Activated T-helper 17 cell treated with anti-CD3 and anti-CD28 coated beads, Interleukin-2, amount 50 U/mL, for 72 hours (primary cell): ENCODE measurements around the gene ORC1. TPM values are rescaled to one million over a fixed set of nuclear protein-coding genes. Genes with fewer than 3 reads are reported as not detected.

Experiments used
- ATAC-seq: fragments of 150-1000 bp; cut with Tn5 transposase; replicated peaks from 2 replicates; pipeline ENCODE4 v1.10.0; 2021; ENCODE audit warnings: mild to moderate bottlenecking, moderate library complexity
- H3K27ac Mint-ChIP-seq: one replicate; pipeline ENCODE4 v1.8.0; 2022; ENCODE audit warnings: mixed read lengths
- H3K27me3 Mint-ChIP-seq: one replicate; pipeline ENCODE4 v1.8.0; 2022; ENCODE audit warnings: mixed read lengths
- H3K36me3 Mint-ChIP-seq: one replicate; pipeline ENCODE4 v1.8.0; 2022; ENCODE audit warnings: low read depth, mild to moderate bottlenecking, mixed read lengths
- H3K4me1 Mint-ChIP-seq: one replicate; pipeline ENCODE4 v1.8.0; 2022; ENCODE audit warnings: mixed read lengths
- H3K4me3 Mint-ChIP-seq: one replicate; pipeline ENCODE4 v1.8.0; 2022; ENCODE audit warnings: mild to moderate bottlenecking, mixed read lengths
- H3K9me3 Mint-ChIP-seq: one replicate; pipeline ENCODE4 v1.8.0; 2022; ENCODE audit warnings: mixed read lengths
- total RNA-seq, 2 donors: library from RNA; stranded (reverse); gene quantifications; one replicate each; pipeline ENCODE4 v1.2.3, GENCODE V29; 2022

The ORC1 gene
- total RNA-seq, 2 donors from 2014 or later = 38.6 to 45.3 TPM

- ATAC-seq = no peak
- H3K27ac Mint-ChIP-seq = peak overlapping the region; percentile 99
- peaks cover 11% of the 10 kb centered on the region for H3K4me1 Mint-ChIP-seq
- H3K27me3 Mint-ChIP-seq = no peaks in the 10 kb centered on the region
- peak overlapping the region; percentile 99 for H3K4me3 Mint-ChIP-seq
- peaks cover 36% of the 10 kb centered on the region for H3K36me3 Mint-ChIP-seq
- H3K9me3 Mint-ChIP-seq = no peaks in the 10 kb centered on the region
Measured at GRCh38 chr1:52365071-52365745, 39.0 kb downstream of the ORC1 start.

- peaks cover 11% of the 10 kb centered on the region for H3K4me1 Mint-ChIP-seq
- ATAC-seq = no peak
- H3K9me3 Mint-ChIP-seq = no peaks in the 10 kb centered on the region
- H3K27ac Mint-ChIP-seq = peak overlapping the region; percentile 99
- H3K36me3 Mint-ChIP-seq = peaks cover 43% of the 10 kb centered on the region
- H3K4me3 Mint-ChIP-seq = peak overlapping the region; percentile 99
- H3K27me3 Mint-ChIP-seq = no peaks in the 10 kb centered on the region
Measured at GRCh38 chr1:52364235-52364839, 39.9 kb downstream of the ORC1 start.

- H3K36me3 Mint-ChIP-seq = peaks cover 80% of the 10 kb centered on the region
- H3K4me3 Mint-ChIP-seq = no peak overlapping the region
- H3K9me3 Mint-ChIP-seq = no peaks in the 10 kb centered on the region
- H3K27ac Mint-ChIP-seq = no peak overlapping the region
- H3K27me3 Mint-ChIP-seq = no peaks in the 10 kb centered on the region
- H3K4me1 Mint-ChIP-seq = peaks cover 11% of the 10 kb centered on the region
- no peak for ATAC-seq
Measured at GRCh38 chr1:52360595-52360968, 43.6 kb downstream of the ORC1 start.

GRCh38 chr1:52359676-52360594 is 44.3 kb downstream of the ORC1 start:
- ATAC-seq = no peak
- no peaks in the 10 kb centered on the region for H3K27me3 Mint-ChIP-seq
- no peak overlapping the region for H3K4me3 Mint-ChIP-seq
- no peak overlapping the region for H3K27ac Mint-ChIP-seq
- peaks cover 80% of the 10 kb centered on the region for H3K36me3 Mint-ChIP-seq
- no peaks in the 10 kb centered on the region for H3K9me3 Mint-ChIP-seq
- H3K4me1 Mint-ChIP-seq = peaks cover 11% of the 10 kb centered on the region

- H3K36me3 Mint-ChIP-seq = peaks cover 90% of the 10 kb centered on the region
- no peaks in the 10 kb centered on the region for H3K9me3 Mint-ChIP-seq
- H3K4me1 Mint-ChIP-seq = peaks cover 4% of the 10 kb centered on the region
Measured at GRCh38 chr1:52358851-52359497, 45.2 kb downstream of the ORC1 start.

GRCh38 chr1:52357397-52357796 is 46.8 kb downstream of the ORC1 start:
- H3K27me3 Mint-ChIP-seq = no peaks in the 10 kb centered on the region
- no peak for ATAC-seq
- H3K4me1 Mint-ChIP-seq = no peaks in the 10 kb centered on the region
- peaks cover 98% of the 10 kb centered on the region for H3K36me3 Mint-ChIP-seq
- no peak overlapping the region for H3K4me3 Mint-ChIP-seq
- no peaks in the 10 kb centered on the region for H3K9me3 Mint-ChIP-seq
- peak overlapping the region; percentile 52 for H3K27ac Mint-ChIP-seq

More at GRCh38 chr1:52358851-52359497, 45.2 kb downstream of the ORC1 start:
- Mint-ChIP-seq H3K4me3 (no peak overlapping the region), H3K27ac (peak overlapping the region; percentile 57), H3K27me3 (no peaks in the 10 kb centered on the region)
- no peak for ATAC-seq

- Mint-ChIP-seq H3K4me3 (no peak overlapping the region), H3K27me3 (no peaks in the 10 kb centered on the region), H3K9me3 (no peaks in the 10 kb centered on the region), H3K4me1 (no peaks in the 10 kb centered on the region), H3K27ac (peak overlapping the region; percentile 81), H3K36me3 (peaks cover 98% of the 10 kb centered on the region)
- no peak for ATAC-seq
Measured at GRCh38 chr1:52356818-52357355, 47.3 kb downstream of the ORC1 start.

GRCh38 chr1:52355847-52356505 is 48.2 kb downstream of the ORC1 start:
- Mint-ChIP-seq H3K27ac (peak overlapping the region; percentile 81), H3K4me1 (no peaks in the 10 kb centered on the region), H3K27me3 (no peaks in the 10 kb centered on the region), H3K36me3 (peaks cover 96% of the 10 kb centered on the region), H3K9me3 (no peaks in the 10 kb centered on the region), H3K4me3 (no peak overlapping the region)
- no peak for ATAC-seq

- Mint-ChIP-seq H3K4me1 (no peaks in the 10 kb centered on the region), H3K27me3 (no peaks in the 10 kb centered on the region), H3K9me3 (no peaks in the 10 kb centered on the region), H3K27ac (peak overlapping the region; percentile 17), H3K36me3 (peaks cover 96% of the 10 kb centered on the region), H3K4me3 (no peak overlapping the region)
- no peak for ATAC-seq
Measured at GRCh38 chr1:52355436-52355835, 48.8 kb downstream of the ORC1 start.

- H3K27me3 Mint-ChIP-seq = no peaks in the 10 kb centered on the region
- no peak for ATAC-seq
- H3K36me3 Mint-ChIP-seq = peaks cover 74% of the 10 kb centered on the region
- H3K4me1 Mint-ChIP-seq = no peaks in the 10 kb centered on the region
- no peak overlapping the region for H3K4me3 Mint-ChIP-seq
- H3K9me3 Mint-ChIP-seq = no peaks in the 10 kb centered on the region
- H3K27ac Mint-ChIP-seq = peak overlapping the region; percentile 29
Measured at GRCh38 chr1:52352690-52353089, 51.5 kb downstream of the ORC1 start.

GRCh38 chr1:52348704-52349300 is 55.4 kb downstream of the ORC1 start:
- no peak for ATAC-seq

GRCh38 chr1:52346653-52347052 is 57.6 kb downstream of the ORC1 start:
- Mint-ChIP-seq H3K27me3 (no peaks in the 10 kb centered on the region), H3K4me3 (no peak overlapping the region)

More at GRCh38 chr1:52348704-52349300, 55.4 kb downstream of the ORC1 start:
- H3K4me1 Mint-ChIP-seq = no peaks in the 10 kb centered on the region
- peaks cover 36% of the 10 kb centered on the region for H3K36me3 Mint-ChIP-seq
- no peaks in the 10 kb centered on the region for H3K9me3 Mint-ChIP-seq
- no peaks in the 10 kb centered on the region for H3K27me3 Mint-ChIP-seq
- no peak overlapping the region for H3K27ac Mint-ChIP-seq
- no peak overlapping the region for H3K4me3 Mint-ChIP-seq

GRCh38 chr1:52345252-52345651 is 59.0 kb downstream of the ORC1 start:
- H3K27ac Mint-ChIP-seq = peak overlapping the region; percentile 16
- peaks cover 3% of the 10 kb centered on the region for H3K36me3 Mint-ChIP-seq
- H3K9me3 Mint-ChIP-seq = no peaks in the 10 kb centered on the region
- ATAC-seq = no peak
- no peaks in the 10 kb centered on the region for H3K4me1 Mint-ChIP-seq
- no peaks in the 10 kb centered on the region for H3K27me3 Mint-ChIP-seq
- H3K4me3 Mint-ChIP-seq = no peak overlapping the region

More at GRCh38 chr1:52346653-52347052, 57.6 kb downstream of the ORC1 start:
- H3K27ac Mint-ChIP-seq = no peak overlapping the region
- ATAC-seq = no peak
- no peaks in the 10 kb centered on the region for H3K9me3 Mint-ChIP-seq
- H3K4me1 Mint-ChIP-seq = no peaks in the 10 kb centered on the region
- peaks cover 16% of the 10 kb centered on the region for H3K36me3 Mint-ChIP-seq
